HCT116 (cell line): ENCODE measurements around the gene MRS2. TPM values are rescaled to one million over a fixed set of nuclear protein-coding genes. Genes with fewer than 3 reads are reported as not detected.
"Not testable (repeated sequence)": the region's sequence is repeated elsewhere in the genome, so short reads cannot be mapped to it uniquely, and the experiment has no call there.

ENCODE experiments used
- ATAC-seq: fragments of 200-7000 bp; cut with Tn5 transposase; 2 replicates; pipeline ENCODE4 v1.9.1; 2020; ENCODE audit warnings: mild to moderate bottlenecking, moderate library complexity
- BruUV-seq: library from RNA; stranded (reverse); fragments of 400-500 nt; replicated peaks from 2 replicates; lab custom pipeline; 2021; lab: Mats Ljungman, UMichigan
- CTCF ChIA-PET: fragments of 300-600 bp; sonication (Branson Sonifier 250); formaldehyde crosslinking; loops from one replicate; lab custom pipeline; 2021; ENCODE audit warnings: antibody characterized with exemption; lab: Charles Lee
- POLR2A ChIA-PET: fragments of 300-600, 350-600 bp; sonication (Branson Sonifier 250); formaldehyde crosslinking; loops from one replicate; lab custom pipeline; 2021; ENCODE audit warnings: antibody characterized with exemption; lab: Charles Lee
- RAD21 ChIA-PET, 2 experiments: fragments of 300-600 bp; sonication (Branson Sonifier 250); formaldehyde crosslinking; loops; one replicate each; lab custom pipeline; 2023; ENCODE audit warnings: low total read pairs in 2 of 2; ENCODE audit not compliant: uncharacterized antibody in 2 of 2, unreplicated experiment in 2 of 2, low non-redundant PET in 1 of 2; lab: Charles Lee
- DNase-seq: peaks from one replicate; pipeline ENCODE4 v3.0.0-alpha.2; 2010; ENCODE audit warnings: low read depth, low spot score
- H2AFZ ChIP-seq: fragments of 200-600 bp; shearing (Covaris generic), sonication (generic); 2 replicates; pipeline ENCODE4 v1.6.1; 2017; ENCODE audit warnings: low read depth, mixed run types, mixed read lengths, antibody characterized with exemption, low read length; ENCODE audit not compliant: poor library complexity, severe bottlenecking
- H3K27ac ChIP-seq: 2 replicates; pipeline ENCODE4 v1.5.1; 2012; ENCODE audit warnings: low read depth, low read length
- H3K27me3 ChIP-seq: fragments of 200-600 bp; sonication (generic); 2 replicates; pipeline ENCODE4 v1.6.1; 2016; ENCODE audit warnings: mixed run types, low read length, mixed read lengths; ENCODE audit not compliant: insufficient read depth
- H3K36me3 ChIP-seq, 2 experiments: fragments of 200-500 bp in 1 of 2; fragments of 200-600 bp in 1 of 2; sonication (Bioruptor generic) in 1 of 2; sonication (generic) in 1 of 2; 2 replicates each; pipeline versions ENCODE4 v1.5.1 to v1.6.1; 2014 to 2016; ENCODE audit warnings: low read length in 2 of 2, inconsistent platforms in 1 of 2, mixed read lengths in 1 of 2, mixed run types in 1 of 2; ENCODE audit not compliant: insufficient read depth in 2 of 2, control insufficient read depth in 1 of 2
- H3K4me1 ChIP-seq, 2 experiments: fragments of 200-600 bp in 1 of 2; sonication (generic) in 1 of 2; 2 replicates each; pipeline versions ENCODE4 v1.5.1 to v1.6.1; 2012 to 2017; ENCODE audit warnings: low read length in 2 of 2, inconsistent platforms in 1 of 2, mild to moderate bottlenecking in 1 of 2, mixed read lengths in 1 of 2, mixed run types in 1 of 2, moderate library complexity in 1 of 2; ENCODE audit not compliant: insufficient read depth in 2 of 2, control insufficient read depth in 1 of 2
- H3K4me2 ChIP-seq: fragments of 200-600 bp; sonication (generic); 2 replicates; pipeline ENCODE4 v1.6.1; 2017; ENCODE audit warnings: mixed run types, low read length, mixed read lengths
- H3K4me3 ChIP-seq, 2 experiments: fragments of 200-600 bp in 1 of 2; sonication (generic) in 1 of 2; replicated peaks in 1 of 2; 2 replicates each; pipeline ENCODE4 v1.5.1; 2011 to 2016; ENCODE audit warnings: low read length in 2 of 2, control low read depth in 1 of 2, low read depth in 1 of 2, mild to moderate bottlenecking in 1 of 2, mixed read lengths in 1 of 2, mixed run types in 1 of 2
- H3K79me2 ChIP-seq: fragments of 200-600 bp; sonication (generic); 2 replicates; pipeline ENCODE4 v1.6.1; 2017; ENCODE audit warnings: mild to moderate bottlenecking, mixed run types, low read length, moderate library complexity, mixed read lengths; ENCODE audit not compliant: insufficient read depth
- H3K9ac ChIP-seq: fragments of 200-600 bp; sonication (generic); 2 replicates; pipeline ENCODE4 v1.6.1; 2016; ENCODE audit warnings: low read length, mixed read lengths
- H3K9me2 ChIP-seq: fragments of 200-600 bp; sonication (generic), shearing (Covaris generic); 2 replicates; pipeline ENCODE4 v1.6.1; 2017; ENCODE audit warnings: mixed run types, mild to moderate bottlenecking, moderate library complexity; ENCODE audit not compliant: insufficient read depth
- H3K9me3 ChIP-seq, 2 experiments: fragments of 200-500 bp in 1 of 2; fragments of 200-600 bp in 1 of 2; sonication (Bioruptor generic) in 1 of 2; sonication (generic) in 1 of 2; 2 replicates each; pipeline ENCODE4 v1.6.1; 2014 to 2017; ENCODE audit warnings: low read length in 2 of 2, mixed read lengths in 2 of 2, inconsistent platforms in 1 of 2, low read depth in 1 of 2, mild to moderate bottlenecking in 1 of 2, mixed run types in 1 of 2, moderate library complexity in 1 of 2; ENCODE audit not compliant: control insufficient read depth in 1 of 2, insufficient read depth in 1 of 2
- H4K20me1 ChIP-seq: fragments of 200-600 bp; sonication (generic), shearing (Covaris generic); 2 replicates; pipeline ENCODE4 v1.6.1; 2017; ENCODE audit warnings: mixed run types, mild to moderate bottlenecking, moderate library complexity; ENCODE audit not compliant: insufficient read depth
- CEBPB ChIP-seq: IDR thresholded peaks from 2 replicates; pipeline ENCODE4 v1.6.1; 2012; ENCODE audit warnings: low read depth
- intact Hi-C: fragments of 100-400 bp; cut with micrococcal nuclease; formaldehyde crosslinking; loops from 2 replicates; pipeline ENCODE4 v1.10.0; 2022
- total RNA-seq: library from RNA; stranded (reverse); gene quantifications from one replicate; pipeline ENCODE4 v1.2.1, GENCODE V29; 2021; ENCODE audit not compliant: unreplicated experiment
- TF ChIP-seq, protein P1 (sequence below): IDR thresholded peaks from 2 replicates; pipeline ENCODE4 v1.6.1; 2012; ENCODE audit warnings: low read depth

Gene MRS2
- total RNA-seq, 1 experiment from 2014 or later: 39.9 TPM

DNA sequence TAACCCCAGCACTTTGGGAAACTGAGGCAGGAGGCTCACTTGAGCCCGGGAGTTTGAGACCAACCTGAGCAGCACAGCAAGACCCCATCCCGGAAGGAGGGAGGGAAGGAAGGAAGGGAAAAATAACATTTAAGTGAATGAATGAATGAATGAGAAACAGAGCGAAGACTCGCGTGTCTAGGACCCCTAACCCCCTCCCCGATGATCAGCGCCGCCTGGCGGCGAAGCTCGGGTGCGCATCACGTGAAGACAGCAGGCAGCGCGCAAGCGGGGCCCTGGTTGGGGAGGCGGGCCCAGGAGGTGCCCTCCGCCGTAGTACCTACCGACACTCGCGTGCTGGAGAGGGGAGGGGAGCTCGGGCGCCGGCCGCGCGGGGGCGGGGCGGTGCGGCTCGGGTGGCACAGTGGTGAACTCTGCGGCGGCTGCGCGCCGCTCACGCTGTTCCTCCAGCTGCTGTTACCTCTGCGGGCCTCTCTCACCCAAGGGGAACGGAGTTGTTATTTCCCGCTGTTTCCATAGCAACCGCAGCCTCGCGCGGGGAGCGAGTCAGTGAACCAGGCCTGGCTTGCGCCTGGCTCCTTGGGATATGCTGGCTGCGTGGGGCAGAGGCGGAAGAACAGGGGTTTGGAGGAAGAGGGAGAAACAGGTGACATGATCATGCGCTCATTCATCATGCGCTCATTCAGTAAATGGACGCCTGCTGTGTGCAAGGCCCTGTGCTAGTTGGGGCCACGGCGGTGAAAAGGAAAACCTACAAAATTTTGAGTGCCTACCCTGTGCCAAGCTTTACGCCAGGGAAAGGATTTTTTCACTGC lies 42.9 kb upstream of the MRS2 start (continued):
- TF ChIP-seq, protein P1, sequence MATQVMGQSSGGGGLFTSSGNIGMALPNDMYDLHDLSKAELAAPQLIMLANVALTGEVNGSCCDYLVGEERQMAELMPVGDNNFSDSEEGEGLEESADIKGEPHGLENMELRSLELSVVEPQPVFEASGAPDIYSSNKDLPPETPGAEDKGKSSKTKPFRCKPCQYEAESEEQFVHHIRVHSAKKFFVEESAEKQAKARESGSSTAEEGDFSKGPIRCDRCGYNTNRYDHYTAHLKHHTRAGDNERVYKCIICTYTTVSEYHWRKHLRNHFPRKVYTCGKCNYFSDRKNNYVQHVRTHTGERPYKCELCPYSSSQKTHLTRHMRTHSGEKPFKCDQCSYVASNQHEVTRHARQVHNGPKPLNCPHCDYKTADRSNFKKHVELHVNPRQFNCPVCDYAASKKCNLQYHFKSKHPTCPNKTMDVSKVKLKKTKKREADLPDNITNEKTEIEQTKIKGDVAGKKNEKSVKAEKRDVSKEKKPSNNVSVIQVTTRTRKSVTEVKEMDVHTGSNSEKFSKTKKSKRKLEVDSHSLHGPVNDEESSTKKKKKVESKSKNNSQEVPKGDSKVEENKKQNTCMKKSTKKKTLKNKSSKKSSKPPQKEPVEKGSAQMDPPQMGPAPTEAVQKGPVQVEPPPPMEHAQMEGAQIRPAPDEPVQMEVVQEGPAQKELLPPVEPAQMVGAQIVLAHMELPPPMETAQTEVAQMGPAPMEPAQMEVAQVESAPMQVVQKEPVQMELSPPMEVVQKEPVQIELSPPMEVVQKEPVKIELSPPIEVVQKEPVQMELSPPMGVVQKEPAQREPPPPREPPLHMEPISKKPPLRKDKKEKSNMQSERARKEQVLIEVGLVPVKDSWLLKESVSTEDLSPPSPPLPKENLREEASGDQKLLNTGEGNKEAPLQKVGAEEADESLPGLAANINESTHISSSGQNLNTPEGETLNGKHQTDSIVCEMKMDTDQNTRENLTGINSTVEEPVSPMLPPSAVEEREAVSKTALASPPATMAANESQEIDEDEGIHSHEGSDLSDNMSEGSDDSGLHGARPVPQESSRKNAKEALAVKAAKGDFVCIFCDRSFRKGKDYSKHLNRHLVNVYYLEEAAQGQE: no peak
- no peak for TF ChIP-seq CEBPB

DNA sequence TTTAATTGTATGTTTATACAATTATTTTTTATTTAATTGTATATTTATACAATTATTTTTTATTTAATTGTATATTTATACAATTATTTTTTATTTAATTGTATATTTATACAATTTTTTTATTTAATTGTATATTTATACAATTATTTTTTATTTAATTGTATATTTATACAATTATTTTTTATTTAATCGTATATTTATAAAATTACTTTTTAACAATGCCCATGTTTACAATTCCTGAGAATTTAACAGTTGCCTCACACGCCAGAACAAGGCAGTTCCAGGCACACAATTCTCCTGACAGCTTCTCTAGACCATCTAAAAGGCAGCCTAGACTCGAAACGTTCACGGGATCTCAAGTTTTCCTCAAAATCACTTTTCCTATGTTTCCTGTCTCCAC lies 40.4 kb upstream of the MRS2 start:
- H3K27me3 ChIP-seq, H2AFZ ChIP-seq, H3K4me3 ChIP-seq, DNase-seq, H3K27ac ChIP-seq, POLR2A ChIA-PET, H3K79me2 ChIP-seq, intact Hi-C loops, ATAC-seq, RAD21 ChIA-PET, H3K9me3 ChIP-seq, H3K9me2 ChIP-seq, H3K9ac ChIP-seq, H3K4me2 ChIP-seq, BruUV-seq, H4K20me1 ChIP-seq, H3K36me3 ChIP-seq: not testable (repeated sequence)
- peaks cover 3 to 12% of the 10 kb centered on the region in 2 experiments; a peak in 3 of 4 replicates for H3K4me1 ChIP-seq
- CTCF ChIA-PET: interaction anchor here (1.2 kb wide), 1 partner anchor 26 kb away, joined by 3 read pairs; no protein-coding TSS in a partner anchor

DNA sequence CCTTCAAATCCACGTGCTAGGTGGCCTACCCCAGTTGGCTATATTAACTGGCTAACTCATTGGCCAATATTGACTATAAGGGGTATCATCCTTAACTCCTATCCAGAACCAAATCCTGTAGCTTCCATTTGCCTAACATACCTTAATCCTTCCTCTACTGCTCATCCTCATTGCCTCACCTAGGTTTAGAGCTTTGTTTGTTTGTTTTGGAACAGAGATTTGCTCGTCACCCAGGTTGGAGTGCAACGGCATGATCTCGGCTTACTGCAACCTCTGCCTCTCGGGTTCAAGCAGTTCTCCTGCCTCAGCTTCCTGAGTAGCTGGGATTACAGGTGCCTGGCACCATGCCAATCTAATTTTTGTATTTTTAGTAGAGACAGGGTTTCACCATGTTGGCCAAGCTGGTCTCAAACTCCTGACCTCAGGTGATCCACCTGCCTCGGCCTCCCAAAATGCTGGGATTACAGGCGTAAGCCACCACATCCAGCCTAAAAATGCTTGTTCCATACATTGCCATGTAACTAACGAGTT lies 37.6 kb upstream of the MRS2 start:
- H3K9ac ChIP-seq, H3K27me3 ChIP-seq, H3K4me3 ChIP-seq, CTCF ChIA-PET, H3K4me1 ChIP-seq, H3K9me3 ChIP-seq, DNase-seq, ATAC-seq, H4K20me1 ChIP-seq, H3K9me2 ChIP-seq, H3K27ac ChIP-seq, RAD21 ChIA-PET, POLR2A ChIA-PET, H3K36me3 ChIP-seq, H3K4me2 ChIP-seq, H3K79me2 ChIP-seq, H2AFZ ChIP-seq, intact Hi-C loops, BruUV-seq: not testable (repeated sequence)
